NB4 (cell line): ENCODE measurements around the gene MBNL1.

Experiments used
- DNase-seq: peaks from one replicate; pipeline ENCODE4 v3.0.0; 2010; ENCODE audit warnings: low read depth
- H3K4me3 ChIP-seq: one replicate; pipeline ENCODE4 v1.5.1; 2011; ENCODE audit warnings: mild to moderate bottlenecking, low read depth, low read length, moderate library complexity
- CTCF ChIP-seq: IDR thresholded peaks from one replicate; pipeline ENCODE4 v1.5.1; 2012; ENCODE audit warnings: low read depth, low read length
- MAX ChIP-seq: IDR thresholded peaks from 2 replicates; pipeline ENCODE4 v1.6.1; 2011; ENCODE audit warnings: low read depth, low read length
- MYC ChIP-seq: IDR thresholded peaks from 2 replicates; pipeline ENCODE4 v1.6.1; 2011; ENCODE audit warnings: low read depth, low read length
- POLR2A ChIP-seq: IDR thresholded peaks from 2 replicates; pipeline ENCODE4 v1.6.1; 2011; ENCODE audit warnings: mild to moderate bottlenecking; ENCODE audit not compliant: insufficient read length; ENCODE audit errors: extremely low read depth

Gene MBNL1

GRCh38 chr3:152271501-152272236 is 2.9 kb downstream of the MBNL1 start:
- peak overlapping the region; percentile 94 for H3K4me3 ChIP-seq
- no peak for DNase-seq
- TF ChIP-seq POLR2A, result no peak
- no peak for TF ChIP-seq CTCF
- 0 out of 2 replicates have a peak, but pooled peaks have one; percentile 5 for TF ChIP-seq MYC
- TF ChIP-seq MAX, result 0 out of 2 replicates have a peak, but pooled peaks have one; percentile 8

- peak overlapping the region; percentile 94 for H3K4me3 ChIP-seq
- TF ChIP-seq MAX (no peak), MYC (0 out of 2 replicates have a peak, but pooled peaks have one; percentile 17)
- DNase-seq, result peak; percentile 56
Observed at GRCh38 chr3:152272771-152273242, 4.1 kb downstream of the MBNL1 start.

- H3K4me3 ChIP-seq, result peak overlapping the region; percentile 13
- TF ChIP-seq MYC (no peak), MAX (no peak), POLR2A (no peak), CTCF (no peak)
- DNase-seq, result no peak
Observed at GRCh38 chr3:152276681-152277080, 8.0 kb downstream of the MBNL1 start.

- DNase-seq, result no peak
- TF ChIP-seq MYC, result no peak
- peak; percentile 67 for TF ChIP-seq MAX
- no peak overlapping the region for H3K4me3 ChIP-seq
Observed at GRCh38 chr3:152277198-152277597, 8.5 kb downstream of the MBNL1 start.

GRCh38 chr3:152278756-152279427 is 10.2 kb downstream of the MBNL1 start:
- DNase-seq, result no peak
- TF ChIP-seq POLR2A (no peak), MAX (no peak), CTCF (no peak), MYC (no peak)
- H3K4me3 ChIP-seq, result no peak overlapping the region

- TF ChIP-seq MAX (no peak), CTCF (no peak), POLR2A (no peak), MYC (no peak)
- DNase-seq, result peak; percentile 51
- no peak overlapping the region for H3K4me3 ChIP-seq
Observed at GRCh38 chr3:152279479-152279878, 10.8 kb downstream of the MBNL1 start.
